K562 (cell line): ENCODE results near the gene EML2. TPM values are rescaled to one million over a fixed set of nuclear protein-coding genes. Genes with fewer than 3 reads are reported as not detected.

Experiments used
- BRCA1 ChIP-seq, 2 experiments: fragments of 450-650 bp in 1 of 2; sonication (generic) in 1 of 2; formaldehyde crosslinking in 1 of 2; IDR thresholded peaks; 2 replicates each; pipeline versions ENCODE4 v1.5.0 to v1.6.1; 2017 to 2020; ENCODE audit warnings: mild to moderate bottlenecking in 1 of 2, missing genetic modification reagents in 1 of 2
- CBFA2T3 ChIP-seq: fragments of 450-650 bp; IDR thresholded peaks from 2 replicates; pipeline ENCODE4 v1.6.1; 2017
- CREB1 ChIP-seq, 2 experiments: sonication (generic) in 1 of 2; formaldehyde crosslinking in 1 of 2; IDR thresholded peaks; 2 replicates each; pipeline versions ENCODE4 v1.6.1 to v1.8.0; 2012 to 2022; ENCODE audit warnings: inconsistent platforms in 1 of 2, mild to moderate bottlenecking in 1 of 2, missing genetic modification reagents in 1 of 2, moderate library complexity in 1 of 2
- HEY1 ChIP-seq: fragments of 250-450 bp; sonication (Bioruptor Pico); IDR thresholded peaks from 2 replicates; pipeline ENCODE4 v1.5.0; 2020; ENCODE audit warnings: mild to moderate bottlenecking, moderate library complexity, borderline replicate concordance
- JUN ChIP-seq, 2 experiments: sonication (generic) in 1 of 2; formaldehyde crosslinking in 1 of 2; IDR thresholded peaks; 2 replicates each; pipeline versions ENCODE4 v1.6.1 to v1.8.0; 2012 to 2022; ENCODE audit warnings: borderline replicate concordance in 2 of 2, mild to moderate bottlenecking in 2 of 2, improper control_type of control experiment in 1 of 2, low read depth in 1 of 2, low read length in 1 of 2, missing genetic modification reagents in 1 of 2
- L3MBTL2 ChIP-seq: fragments of 450-650 bp; IDR thresholded peaks from 2 replicates; pipeline ENCODE4 v1.6.1; 2016; ENCODE audit warnings: mild to moderate bottlenecking, moderate library complexity
- MBD1 ChIP-seq: fragments of 250-450 bp; sonication (Bioruptor Pico); IDR thresholded peaks from 2 replicates; pipeline ENCODE4 v1.8.0; 2022; ENCODE audit warnings: inconsistent platforms
- PHB ChIP-seq: fragments of 250-450 bp; sonication (Bioruptor Pico); IDR thresholded peaks from 2 replicates; pipeline ENCODE4 v1.5.0; 2021
- RCOR1 ChIP-seq, 2 experiments: IDR thresholded peaks; 2 replicates each; pipeline ENCODE4 v1.6.1; 2012; ENCODE audit warnings: low read depth in 2 of 2, low read length in 2 of 2, borderline replicate concordance in 1 of 2, improper control_type of control experiment in 1 of 2
- REST ChIP-seq, 2 experiments: fragments of 450-650 bp; formaldehyde crosslinking in 1 of 2; IDR thresholded peaks; 2 replicates each; pipeline versions ENCODE4 v1.4.0 to v1.6.1; 2014 to 2020; ENCODE audit warnings: mild to moderate bottlenecking in 2 of 2, borderline replicate concordance in 1 of 2, low read depth in 1 of 2
- SMARCA4 ChIP-seq: fragments of 450-650 bp; IDR thresholded peaks from 2 replicates; pipeline ENCODE4 v1.6.1; 2016
- ZBTB2 ChIP-seq: fragments of 450-650 bp; IDR thresholded peaks from 2 replicates; pipeline ENCODE4 v1.6.1; 2016; ENCODE audit warnings: antibody characterized with exemption
- polyA plus RNA-seq, 8 experiments: library from polyadenylated mRNA; depleted of rRNA in 4 of 8; stranded (reverse) in 5 of 8; unstranded in 3 of 8; fragments of >200 nt; fragmentation: Nextera tagmentation in 2 of 8; fragmentation: Illumina TruSeq in 1 of 8; extraction: Ambion mirVana in 2 of 8; extraction: Trizol in 1 of 8; gene quantifications; 2 replicates each; pipeline versions ENCODE4 v1.2.1 to v1.2.3, GENCODE V29; 2011 to 2014; ENCODE audit warnings: inconsistent platforms in 1 of 8, missing spikeins in 1 of 8
- total RNA-seq, 7 experiments: library from RNA; depleted of rRNA in 6 of 7; stranded (reverse); fragments of >200 nt in 6 of 7; fragmentation: Illumina TruSeq in 2 of 7; extraction: Trizol in 2 of 7; gene quantifications; 2 replicates each; pipeline versions ENCODE4 v1.2.1 to v1.2.3, GENCODE V29; 2011 to 2021; ENCODE audit warnings: low replicate concordance in 1 of 7
- TF ChIP-seq, protein P1 (sequence below): fragments of 250-450 bp; sonication (Bioruptor Pico); IDR thresholded peaks from 2 replicates; pipeline ENCODE4 v1.5.0; 2020; ENCODE audit warnings: mild to moderate bottlenecking

The EML2 gene
- total and polyA plus RNA-seq, 9 of the 15 experiments (the other 6 are each of a cell fraction or from before 2014, with no cell fraction given), result 2.6 to 69.6 (median 24.8) TPM

- TF ChIP-seq REST (IDR thresholded peaks at IDR 0.05; ENCODE audit: borderline replicate concordance), result no peak
- TF ChIP-seq REST (CRISPR knock-in tag; IDR thresholded peaks at IDR 0.05; ENCODE audit: low read depth), result no peak
- TF ChIP-seq BRCA1 (IDR thresholded peaks at IDR 0.05), result no peak
- 0 out of 2 replicates have a peak, but pooled peaks have one; percentile 49 for TF ChIP-seq BRCA1 (CRISPR knock-in tag; IDR thresholded peaks at IDR 0.05)
- no peak for TF ChIP-seq CBFA2T3
- TF ChIP-seq JUN (IDR thresholded peaks at IDR 0.05; ENCODE audit: borderline replicate concordance, low read depth, low read length), result no peak
- no peak for TF ChIP-seq JUN (CRISPR knock-in tag; IDR thresholded peaks at IDR 0.05; ENCODE audit: borderline replicate concordance)
- no peak for TF ChIP-seq SMARCA4
- 0 out of 4 replicates have a peak, but pooled peaks of 1 of the 2 experiments have one; percentile 31 for TF ChIP-seq RCOR1 (IDR thresholded peaks at IDR 0.05; ENCODE audit: borderline replicate concordance in 1 of 2, low read depth in 2 of 2, low read length in 2 of 2)
- 0 out of 2 replicates have a peak, but pooled peaks have one; percentile 24 for TF ChIP-seq ZBTB2
- no peak for TF ChIP-seq HEY1 (CRISPR knock-in tag)
- TF ChIP-seq PHB (CRISPR knock-in tag), result no peak
- TF ChIP-seq, protein P1, sequence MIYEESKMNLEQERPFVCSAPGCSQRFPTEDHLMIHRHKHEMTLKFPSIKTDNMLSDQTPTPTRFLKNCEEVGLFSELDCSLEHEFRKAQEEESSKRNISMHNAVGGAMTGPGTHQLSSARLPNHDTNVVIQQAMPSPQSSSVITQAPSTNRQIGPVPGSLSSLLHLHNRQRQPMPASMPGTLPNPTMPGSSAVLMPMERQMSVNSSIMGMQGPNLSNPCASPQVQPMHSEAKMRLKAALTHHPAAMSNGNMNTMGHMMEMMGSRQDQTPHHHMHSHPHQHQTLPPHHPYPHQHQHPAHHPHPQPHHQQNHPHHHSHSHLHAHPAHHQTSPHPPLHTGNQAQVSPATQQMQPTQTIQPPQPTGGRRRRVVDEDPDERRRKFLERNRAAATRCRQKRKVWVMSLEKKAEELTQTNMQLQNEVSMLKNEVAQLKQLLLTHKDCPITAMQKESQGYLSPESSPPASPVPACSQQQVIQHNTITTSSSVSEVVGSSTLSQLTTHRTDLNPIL (CRISPR knock-in tag), result no peak
- TF ChIP-seq CREB1 (IDR thresholded peaks at IDR 0.05), result no peak
- no peak for TF ChIP-seq CREB1 (CRISPR knock-in tag; IDR thresholded peaks at IDR 0.05)
- TF ChIP-seq MBD1 (CRISPR knock-in tag), result no peak
- no peak for TF ChIP-seq L3MBTL2
Measured at GRCh38 chr19:45670670-45671453, 31.7 kb upstream of the EML2 start (continued).
